HepG2 (cell line): ENCODE data around the gene PTPA. TPM values are rescaled to one million over a fixed set of nuclear protein-coding genes. Genes with fewer than 3 reads are reported as not detected.

Source experiments
- ATF3 ChIP-seq: sonication (generic); formaldehyde crosslinking; IDR thresholded peaks from 2 replicates; pipeline ENCODE4 v1.4.0; 2020; ENCODE audit warnings: missing genetic modification reagents
- ATF7-NPFF ChIP-seq: sonication (generic); formaldehyde crosslinking; IDR thresholded peaks from 2 replicates; pipeline ENCODE4 v1.8.1; 2023; ENCODE audit warnings: mild to moderate bottlenecking, low read depth, missing genetic modification reagents, moderate library complexity
- ELF1 ChIP-seq: sonication (generic); formaldehyde crosslinking; IDR thresholded peaks from 2 replicates; pipeline ENCODE4 v1.4.0; 2020; ENCODE audit warnings: missing genetic modification reagents
- FLYWCH1 ChIP-seq: sonication (generic); formaldehyde crosslinking; IDR thresholded peaks from 2 replicates; pipeline ENCODE4 v1.8.1; 2023; ENCODE audit warnings: mild to moderate bottlenecking, missing genetic modification reagents
- FOXP1 ChIP-seq, 2 experiments: fragments of 450-650 bp in 1 of 2; IDR thresholded peaks; 2 replicates each; pipeline ENCODE4 v1.6.1; 2017 to 2018; ENCODE audit warnings: antibody characterized with exemption in 1 of 2
- GLI4 ChIP-seq: sonication (generic); formaldehyde crosslinking; IDR thresholded peaks from 2 replicates; pipeline ENCODE4 v1.5.1; 2020; ENCODE audit warnings: missing genetic modification reagents, mild to moderate bottlenecking, moderate library complexity, borderline replicate concordance
- KAT8 ChIP-seq: IDR thresholded peaks from 2 replicates; pipeline ENCODE4 v1.6.1; 2016; ENCODE audit warnings: missing genetic modification reagents, missing compliant biosample characterization
- KMT2A ChIP-seq: sonication (generic); formaldehyde crosslinking; IDR thresholded peaks from 2 replicates; pipeline ENCODE4 v1.4.0; 2020; ENCODE audit warnings: missing genetic modification reagents
- MATR3 ChIP-seq: sonication (generic); formaldehyde crosslinking; IDR thresholded peaks from 2 replicates; pipeline ENCODE4 v1.4.0; 2020; ENCODE audit warnings: missing genetic modification reagents
- PAWR ChIP-seq: sonication (generic); formaldehyde crosslinking; IDR thresholded peaks from 2 replicates; pipeline ENCODE4 v1.4.0; 2020; ENCODE audit warnings: missing genetic modification reagents, mild to moderate bottlenecking, borderline replicate concordance
- PPARG ChIP-seq: conservative IDR thresholded peaks from 2 replicates; pipeline ENCODE4 v1.6.1; 2016; ENCODE audit warnings: missing biosample characterization, missing genetic modification reagents
- RBM22 ChIP-seq: fragments of 200-400 bp; formaldehyde crosslinking; optimal IDR thresholded peaks from 2 replicates; pipeline ENCODE3; 2017; ENCODE audit warnings: mild to moderate bottlenecking, low read length, moderate library complexity
- REPIN1 ChIP-seq: sonication (generic); formaldehyde crosslinking; IDR thresholded peaks from 2 replicates; pipeline ENCODE4 v1.8.0; 2022; ENCODE audit warnings: missing genetic modification reagents, low read depth, mild to moderate bottlenecking, borderline replicate concordance
- SIX1 ChIP-seq: sonication (generic); formaldehyde crosslinking; IDR thresholded peaks from 2 replicates; pipeline ENCODE4 v1.4.0; 2020; ENCODE audit warnings: missing genetic modification reagents, borderline replicate concordance
- SPEN ChIP-seq: sonication (generic); formaldehyde crosslinking; IDR thresholded peaks from 2 replicates; pipeline ENCODE4 v1.5.1; 2020; ENCODE audit warnings: low read depth, mild to moderate bottlenecking, missing genetic modification reagents
- TOE1 ChIP-seq: sonication (generic); formaldehyde crosslinking; IDR thresholded peaks from 2 replicates; pipeline ENCODE4 v1.4.0; 2020; ENCODE audit warnings: mild to moderate bottlenecking, missing genetic modification reagents
- ZKSCAN5 ChIP-seq: sonication (generic); formaldehyde crosslinking; IDR thresholded peaks from 2 replicates; pipeline ENCODE4 v1.5.1; 2020; ENCODE audit warnings: mild to moderate bottlenecking, missing genetic modification reagents
- ZNF235 ChIP-seq: sonication (generic); formaldehyde crosslinking; IDR thresholded peaks from 2 replicates; pipeline ENCODE4 v1.8.1; 2023; ENCODE audit warnings: mild to moderate bottlenecking, missing genetic modification reagents, borderline replicate concordance
- ZNF556 ChIP-seq: sonication (generic); formaldehyde crosslinking; IDR thresholded peaks from 2 replicates; pipeline ENCODE4 v1.4.0; 2020; ENCODE audit warnings: mild to moderate bottlenecking, missing genetic modification reagents, borderline replicate concordance
- ZNF574 ChIP-seq: sonication (generic); formaldehyde crosslinking; IDR thresholded peaks from 2 replicates; pipeline ENCODE4 v1.4.0; 2020; ENCODE audit warnings: missing genetic modification reagents
- ZNF629 ChIP-seq: sonication (generic); formaldehyde crosslinking; conservative IDR thresholded peaks from 2 replicates; pipeline ENCODE4 v1.5.0; 2020; ENCODE audit warnings: missing genetic modification reagents
- ZNF770 ChIP-seq: sonication (generic); formaldehyde crosslinking; IDR thresholded peaks from 2 replicates; pipeline ENCODE4 v1.5.0; 2020; ENCODE audit warnings: mild to moderate bottlenecking, missing genetic modification reagents
- ZNF776 ChIP-seq: sonication (generic); formaldehyde crosslinking; IDR thresholded peaks from 2 replicates; pipeline ENCODE4 v1.4.0; 2020; ENCODE audit warnings: mild to moderate bottlenecking, missing genetic modification reagents
- ZNF879 ChIP-seq: sonication (generic); formaldehyde crosslinking; IDR thresholded peaks from 2 replicates; pipeline ENCODE4 v1.8.1; 2023; ENCODE audit warnings: missing genetic modification reagents
- polyA plus RNA-seq, 8 experiments: library from polyadenylated mRNA; depleted of rRNA in 3 of 8; stranded (reverse) in 7 of 8; unstranded in 1 of 8; fragments of >200 nt; fragmentation: Illumina TruSeq in 4 of 8; extraction: Trizol in 4 of 8; gene quantifications; 2 replicates each; pipeline versions ENCODE4 v1.2.1 to v1.2.3, GENCODE V29; 2011 to 2016; ENCODE audit warnings: low read depth in 4 of 8, missing spikeins in 1 of 8, mixed read lengths in 1 of 8; ENCODE audit not compliant: insufficient read depth in 1 of 8
- total RNA-seq, 5 experiments: library from RNA; depleted of rRNA; stranded (reverse); fragments of >200 nt; fragmentation: Illumina TruSeq; extraction: Trizol; gene quantifications; 2 replicates each; pipeline ENCODE4 v1.2.3, GENCODE V29; 2016; ENCODE audit warnings: low read depth in 1 of 5
- TF ChIP-seq, protein P1 (sequence below): sonication (generic); formaldehyde crosslinking; IDR thresholded peaks from 2 replicates; pipeline ENCODE4 v1.8.1; 2022; ENCODE audit warnings: mild to moderate bottlenecking, missing genetic modification reagents

PTPA gene
- total and polyA plus RNA-seq, 2 of the 13 experiments (the other 11 are each of a cell fraction or from before 2014, with no cell fraction given) = 79.3 to 105 TPM

GRCh38 chr9:129177791-129178567 lies 66.8 kb downstream of the PTPA start, which contains the start of gene IER5L (continued):
- TF ChIP-seq, protein P1, sequence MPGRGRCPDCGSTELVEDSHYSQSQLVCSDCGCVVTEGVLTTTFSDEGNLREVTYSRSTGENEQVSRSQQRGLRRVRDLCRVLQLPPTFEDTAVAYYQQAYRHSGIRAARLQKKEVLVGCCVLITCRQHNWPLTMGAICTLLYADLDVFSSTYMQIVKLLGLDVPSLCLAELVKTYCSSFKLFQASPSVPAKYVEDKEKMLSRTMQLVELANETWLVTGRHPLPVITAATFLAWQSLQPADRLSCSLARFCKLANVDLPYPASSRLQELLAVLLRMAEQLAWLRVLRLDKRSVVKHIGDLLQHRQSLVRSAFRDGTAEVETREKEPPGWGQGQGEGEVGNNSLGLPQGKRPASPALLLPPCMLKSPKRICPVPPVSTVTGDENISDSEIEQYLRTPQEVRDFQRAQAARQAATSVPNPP = peak; percentile 80
- no peak for TF ChIP-seq ZNF235 (CRISPR knock-in tag)
- peak; percentile 76 for TF ChIP-seq ZNF574 (CRISPR knock-in tag)
- TF ChIP-seq GLI4 (CRISPR knock-in tag) = peak; percentile 90; the same call in 1 of the 2 replicates
- TF ChIP-seq FOXP1 (IDR thresholded peaks at IDR 0.05) = no peak
- no peak for TF ChIP-seq FOXP1 (CRISPR knock-in tag; IDR thresholded peaks at IDR 0.05)
- peak; percentile 41; the same call in 1 of the 2 replicates for TF ChIP-seq REPIN1 (CRISPR knock-in tag)
- TF ChIP-seq PAWR (CRISPR knock-in tag) = no peak
- TF ChIP-seq ZNF629 (CRISPR knock-in tag) = no peak
- TF ChIP-seq SIX1 (CRISPR knock-in tag) = no peak
- peak; percentile 54; the same call in 1 of the 2 replicates for TF ChIP-seq KMT2A (CRISPR knock-in tag)
- TF ChIP-seq ZNF879 (CRISPR knock-in tag) = no peak; the same call in 1 of the 2 replicates
- peak; percentile 72 for TF ChIP-seq PPARG (CRISPR knock-in tag)
- no peak for TF ChIP-seq FLYWCH1
- no peak for TF ChIP-seq ELF1 (CRISPR knock-in tag)
- no peak for TF ChIP-seq RBM22
- peak; percentile 63; the same call in 1 of the 2 replicates for TF ChIP-seq ZNF770 (CRISPR knock-in tag)
- TF ChIP-seq MATR3 (CRISPR knock-in tag) = no peak
- no peak for TF ChIP-seq ATF3 (CRISPR knock-in tag)
- TF ChIP-seq SPEN (CRISPR knock-in tag) = no peak
- peak; percentile 70 for TF ChIP-seq KAT8 (CRISPR knock-in tag)
- no peak for TF ChIP-seq ZKSCAN5 (CRISPR knock-in tag)
- no peak for TF ChIP-seq ZNF556 (CRISPR knock-in tag)
- TF ChIP-seq ZNF776 (CRISPR knock-in tag) = peak; percentile 90
- TF ChIP-seq TOE1 (CRISPR knock-in tag) = 0 out of 2 replicates have a peak, but pooled peaks have one; percentile 65
- TF ChIP-seq ATF7-NPFF (CRISPR knock-in tag) = peak; percentile 35; the same call in 1 of the 2 replicates
